ENCODE data around the gene IRF8. TPM values are rescaled to one million over a fixed set of nuclear protein-coding genes. Genes with fewer than 3 reads are reported as not detected.

The IRF8 gene
- total and polyA plus RNA-seq, 2 donors (not counting 1 experiment from before 2014, with no cell fraction given), result 0.14 TPM; not detected in 1

DNA sequence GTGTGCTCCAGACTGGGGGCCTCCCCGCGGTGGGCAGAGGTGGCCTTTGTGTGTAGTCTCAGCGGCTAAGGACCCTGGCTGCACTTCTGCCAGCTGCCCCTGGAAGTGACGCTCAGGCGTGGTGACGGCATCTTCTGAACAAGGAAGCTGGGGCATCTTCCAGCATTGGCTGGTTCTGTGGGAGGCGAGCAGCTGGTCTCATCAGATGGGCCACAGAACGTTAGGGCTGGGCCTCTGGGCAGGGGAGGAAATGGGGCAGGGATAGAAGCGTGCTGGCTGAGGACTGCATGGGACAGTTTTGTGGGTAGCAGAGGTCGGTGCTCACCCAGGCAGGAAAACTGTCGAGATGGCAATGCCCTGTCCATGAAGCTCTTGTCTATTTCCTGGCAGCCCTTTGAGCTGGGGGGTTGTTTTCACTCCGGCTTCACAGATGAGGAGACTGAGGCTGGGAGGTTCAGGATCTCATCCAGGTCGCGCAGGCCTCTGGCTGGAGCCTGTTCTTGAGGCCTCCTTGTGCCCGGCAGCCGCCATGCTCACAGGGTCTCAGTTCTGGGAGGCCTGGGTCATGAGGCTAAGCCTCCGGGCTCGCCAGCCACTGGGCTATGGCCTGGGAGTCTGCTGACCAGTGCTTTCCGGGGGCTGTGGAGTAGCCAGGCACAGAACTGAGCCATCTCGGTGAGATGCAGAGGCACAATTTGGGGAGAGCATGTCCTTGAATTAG is 16.3 kb downstream of the IRF8 start:
- no peaks in the 10 kb centered on the region for H3K79me2 ChIP-seq (ENCODE audit: control insufficient read depth, insufficient read depth, low read length)
- H3K9ac ChIP-seq (ENCODE audit: insufficient read depth, low read length), result no peak overlapping the region
- no peak overlapping the region for H3K4me3 ChIP-seq (replicated peaks in 1 of 4; ENCODE audit: control extremely low read depth in 1 of 4, insufficient read depth in 1 of 4, low read depth in 3 of 4, low read length in 4 of 4)
- H3K4me1 ChIP-seq (ENCODE audit: control insufficient read depth, extremely low read depth, insufficient read depth, low read length), result no peaks in the 10 kb centered on the region
- no peak for DNase-seq (ENCODE audit: low read depth in 2 of 2)
- no peak overlapping the region for H2AFZ ChIP-seq (ENCODE audit: low read length)
- no peaks in the 10 kb centered on the region for H4K20me1 ChIP-seq (ENCODE audit: control insufficient read depth, extremely low read depth, insufficient read depth, low read length)
- H3K27ac ChIP-seq (ENCODE audit: insufficient read depth, low read length), result no peak overlapping the region
- no peaks in the 10 kb centered on the region for H3K9me3 ChIP-seq (ENCODE audit: control insufficient read depth, insufficient read depth, low read depth, low read length)
- H3K27me3 ChIP-seq (ENCODE audit: control insufficient read depth, insufficient read depth, low read length), result peaks cover 13% of the 10 kb centered on the region
- TF ChIP-seq, protein P1, sequence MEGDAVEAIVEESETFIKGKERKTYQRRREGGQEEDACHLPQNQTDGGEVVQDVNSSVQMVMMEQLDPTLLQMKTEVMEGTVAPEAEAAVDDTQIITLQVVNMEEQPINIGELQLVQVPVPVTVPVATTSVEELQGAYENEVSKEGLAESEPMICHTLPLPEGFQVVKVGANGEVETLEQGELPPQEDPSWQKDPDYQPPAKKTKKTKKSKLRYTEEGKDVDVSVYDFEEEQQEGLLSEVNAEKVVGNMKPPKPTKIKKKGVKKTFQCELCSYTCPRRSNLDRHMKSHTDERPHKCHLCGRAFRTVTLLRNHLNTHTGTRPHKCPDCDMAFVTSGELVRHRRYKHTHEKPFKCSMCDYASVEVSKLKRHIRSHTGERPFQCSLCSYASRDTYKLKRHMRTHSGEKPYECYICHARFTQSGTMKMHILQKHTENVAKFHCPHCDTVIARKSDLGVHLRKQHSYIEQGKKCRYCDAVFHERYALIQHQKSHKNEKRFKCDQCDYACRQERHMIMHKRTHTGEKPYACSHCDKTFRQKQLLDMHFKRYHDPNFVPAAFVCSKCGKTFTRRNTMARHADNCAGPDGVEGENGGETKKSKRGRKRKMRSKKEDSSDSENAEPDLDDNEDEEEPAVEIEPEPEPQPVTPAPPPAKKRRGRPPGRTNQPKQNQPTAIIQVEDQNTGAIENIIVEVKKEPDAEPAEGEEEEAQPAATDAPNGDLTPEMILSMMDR (conservative IDR thresholded peaks at IDR 0.05 in 1 of 2, IDR thresholded peaks at IDR 0.05 in 1 of 2; ENCODE audit: low read depth in 1 of 2, low read length in 2 of 2), result no peak
- no peak for TF ChIP-seq EZH2 (IDR thresholded peaks at IDR 0.05; ENCODE audit: low read length, missing control alignments)
- no peaks in the 10 kb centered on the region for H3K36me3 ChIP-seq (ENCODE audit: control insufficient read depth, insufficient read depth, low read length)
- H3K4me2 ChIP-seq (ENCODE audit: extremely low read depth, insufficient read depth, low read length), result no peak overlapping the region

DNA sequence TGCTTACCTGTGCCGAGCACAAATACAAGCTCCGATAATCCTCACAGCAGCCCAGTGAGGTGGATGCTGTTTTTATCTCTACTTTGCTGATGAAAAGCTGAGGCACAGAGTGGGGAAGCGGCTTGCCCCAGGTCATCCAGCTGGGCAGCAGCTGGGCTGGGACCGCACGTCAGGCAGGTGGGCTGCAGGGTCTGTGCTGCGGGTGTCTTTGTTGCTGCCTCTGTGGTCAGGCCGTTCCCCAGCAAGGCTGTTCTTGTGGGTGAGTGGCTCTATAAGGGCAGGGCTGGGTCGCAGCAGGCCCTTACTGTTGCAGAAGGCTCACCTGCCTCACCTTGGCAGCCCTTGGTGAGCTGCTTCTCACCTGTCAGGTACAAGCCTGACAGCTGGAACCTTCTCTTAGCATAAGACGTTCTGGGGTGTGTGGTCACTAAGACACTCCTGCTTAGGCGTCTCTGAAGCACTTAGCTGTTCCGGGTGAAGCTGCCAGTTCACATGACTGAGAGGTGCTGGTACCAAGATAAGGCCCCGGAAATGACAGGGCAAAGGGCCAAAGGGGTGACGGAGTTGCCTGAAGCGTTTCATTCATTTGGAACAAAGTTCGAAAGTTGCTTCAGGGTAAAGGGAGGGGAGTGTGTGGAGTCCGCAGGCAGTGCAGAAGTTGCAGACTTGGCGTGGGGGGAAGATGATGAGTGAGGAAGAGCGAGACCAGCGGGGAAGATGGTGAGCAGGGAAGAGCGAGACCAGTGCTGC is 17.4 kb downstream of the IRF8 start:
- H3K27me3 ChIP-seq (ENCODE audit: control insufficient read depth, insufficient read depth, low read length), result peaks cover 11% of the 10 kb centered on the region

DNA sequence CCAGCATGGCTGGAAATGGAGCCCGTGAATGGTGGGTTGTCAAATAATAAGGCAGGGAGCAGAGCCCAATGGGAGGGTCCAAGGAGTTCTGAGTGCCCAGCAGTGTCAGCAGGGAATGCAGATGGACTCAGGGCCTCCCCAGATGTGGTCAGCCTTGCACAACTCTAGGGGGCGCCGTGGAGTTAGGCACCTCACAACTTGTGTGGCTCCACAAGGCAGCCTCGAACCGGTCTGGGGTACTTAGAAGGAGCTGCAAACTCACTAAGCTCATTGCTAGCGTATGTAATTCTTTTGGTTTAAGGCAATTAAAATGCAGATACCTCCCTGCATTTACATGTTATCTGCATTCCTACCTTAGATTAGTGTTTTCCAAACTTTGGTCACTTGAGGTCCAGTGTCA is 18.1 kb downstream of the IRF8 start:
- Histone ChIP-seq H3K36me3 (ENCODE audit: control insufficient read depth, insufficient read depth, low read length) (no peaks in the 10 kb centered on the region), H3K9ac (ENCODE audit: insufficient read depth, low read length) (no peak overlapping the region), H3K27me3 (ENCODE audit: control insufficient read depth, insufficient read depth, low read length) (peaks cover 4% of the 10 kb centered on the region), H2AFZ (ENCODE audit: low read length) (no peak overlapping the region), H3K4me3 (replicated peaks in 1 of 4; ENCODE audit: control extremely low read depth in 1 of 4, insufficient read depth in 1 of 4, low read depth in 3 of 4, low read length in 4 of 4) (no peak overlapping the region), H3K27ac (ENCODE audit: insufficient read depth, low read length) (no peak overlapping the region), H3K79me2 (ENCODE audit: control insufficient read depth, insufficient read depth, low read length) (no peaks in the 10 kb centered on the region), H3K9me3 (ENCODE audit: control insufficient read depth, insufficient read depth, low read depth, low read length) (no peaks in the 10 kb centered on the region), H3K4me2 (ENCODE audit: extremely low read depth, insufficient read depth, low read length) (no peak overlapping the region), H4K20me1 (ENCODE audit: control insufficient read depth, extremely low read depth, insufficient read depth, low read length) (no peaks in the 10 kb centered on the region), H3K4me1 (ENCODE audit: control insufficient read depth, extremely low read depth, insufficient read depth, low read length) (no peaks in the 10 kb centered on the region)
- DNase-seq (ENCODE audit: low read depth in 2 of 2), result no peak
- TF ChIP-seq, protein P1 (conservative IDR thresholded peaks at IDR 0.05 in 1 of 2, IDR thresholded peaks at IDR 0.05 in 1 of 2; ENCODE audit: low read depth in 1 of 2, low read length in 2 of 2), result no peak
- no peak for TF ChIP-seq EZH2 (IDR thresholded peaks at IDR 0.05; ENCODE audit: low read length, missing control alignments)

More for the DNA sequence above, 17.4 kb downstream of the IRF8 start:
- Histone ChIP-seq H3K27ac (ENCODE audit: insufficient read depth, low read length) (no peak overlapping the region), H3K4me3 (replicated peaks in 1 of 4; ENCODE audit: control extremely low read depth in 1 of 4, insufficient read depth in 1 of 4, low read depth in 3 of 4, low read length in 4 of 4) (no peak overlapping the region), H4K20me1 (ENCODE audit: control insufficient read depth, extremely low read depth, insufficient read depth, low read length) (no peaks in the 10 kb centered on the region), H2AFZ (ENCODE audit: low read length) (no peak overlapping the region), H3K4me2 (ENCODE audit: extremely low read depth, insufficient read depth, low read length) (no peak overlapping the region), H3K79me2 (ENCODE audit: control insufficient read depth, insufficient read depth, low read length) (no peaks in the 10 kb centered on the region), H3K9me3 (ENCODE audit: control insufficient read depth, insufficient read depth, low read depth, low read length) (no peaks in the 10 kb centered on the region), H3K36me3 (ENCODE audit: control insufficient read depth, insufficient read depth, low read length) (no peaks in the 10 kb centered on the region), H3K4me1 (ENCODE audit: control insufficient read depth, extremely low read depth, insufficient read depth, low read length) (no peaks in the 10 kb centered on the region), H3K9ac (ENCODE audit: insufficient read depth, low read length) (no peak overlapping the region)
- no peak for TF ChIP-seq EZH2 (IDR thresholded peaks at IDR 0.05; ENCODE audit: low read length, missing control alignments)
- TF ChIP-seq, protein P1 (conservative IDR thresholded peaks at IDR 0.05 in 1 of 2, IDR thresholded peaks at IDR 0.05 in 1 of 2; ENCODE audit: low read depth in 1 of 2, low read length in 2 of 2), result no peak
- peak; percentile 18 to 62 for DNase-seq (ENCODE audit: low read depth in 2 of 2)
